Large intestine (tissue), 12 donors: ENCODE data around the gene SMC2. TPM values are rescaled to one million over a fixed set of nuclear protein-coding genes. Genes with fewer than 3 reads are reported as not detected.

ENCODE experiments used
- DNase-seq, 2 donors: peaks; one replicate each; pipeline versions ENCODE4 v3.0.0 to v3.0.0-alpha.2; 2013
- H3K27ac ChIP-seq: one replicate; pipeline ENCODE4 v1.5.1; 2013; ENCODE audit warnings: low read length
- H3K27me3 ChIP-seq: 2 replicates; pipeline ENCODE4 v1.6.1; 2013; ENCODE audit warnings: low read length; ENCODE audit not compliant: control insufficient read depth, insufficient read depth
- H3K36me3 ChIP-seq: 2 replicates; pipeline ENCODE4 v1.6.1; 2013; ENCODE audit warnings: low read length; ENCODE audit not compliant: control insufficient read depth, insufficient read depth
- H3K4me1 ChIP-seq: one replicate; pipeline ENCODE4 v1.6.1; 2013; ENCODE audit warnings: low read length; ENCODE audit not compliant: control insufficient read depth, insufficient read depth
- H3K4me3 ChIP-seq: one replicate; pipeline ENCODE4 v1.5.1; 2013; ENCODE audit warnings: low read length
- H3K9me3 ChIP-seq: one replicate; pipeline ENCODE4 v1.6.1; 2013; ENCODE audit warnings: mild to moderate bottlenecking, low read depth, low read length, moderate library complexity; ENCODE audit not compliant: control insufficient read depth
- WGBS: methylation state at CpG from one replicate; pipeline ENCODE4 v1.1.5; 2013; ENCODE audit warnings: low lambda C conversion rate; ENCODE audit not compliant: insufficient coverage; 5-methylcytosine and 5-hydroxymethylcytosine counted together
- long read RNA-seq, 11 donors: transcript quantifications; one replicate each; lab custom pipeline, GENCODE V29; 2026
- polyA plus RNA-seq: library from polyadenylated mRNA; unstranded; fragments of 120-200 nt; gene quantifications from one replicate; pipeline ENCODE4 v1.2.1, GENCODE V29; 2013

SMC2 gene
- polyA plus RNA-seq, result 17.4 TPM
- long read RNA-seq, donor 1, partial matches to known transcripts, result 6 of 6 reads
- long read RNA-seq, donor 1, other reads (novel, unspliced or antisense), result 0 of 6 reads
- long read RNA-seq, donor 2, partial matches to known transcripts, result 16 of 16 reads
- long read RNA-seq, donor 2, other reads (novel, unspliced or antisense), result 0 of 16 reads
- long read RNA-seq, donor 3, result 0 reads
- long read RNA-seq, donor 4, result 0 reads
- long read RNA-seq, donor 5, result 0 reads
- long read RNA-seq, donor 6, result 0 reads
- long read RNA-seq, donor 7, full-length matches to known transcripts, result 1 of 16 reads
- long read RNA-seq, donor 7, partial matches to known transcripts, result 15 of 16 reads
- long read RNA-seq, donor 7, other reads (novel, unspliced or antisense), result 0 of 16 reads
- long read RNA-seq, donor 8, partial matches to known transcripts, result 13 of 13 reads
- long read RNA-seq, donor 8, other reads (novel, unspliced or antisense), result 0 of 13 reads
- long read RNA-seq, donor 9, result 0 reads
- long read RNA-seq, donor 10, partial matches to known transcripts, result 14 of 14 reads
- long read RNA-seq, donor 10, other reads (novel, unspliced or antisense), result 0 of 14 reads
- long read RNA-seq, donor 11, result 0 reads

- Histone ChIP-seq H3K9me3 (no peaks in the 10 kb centered on the region), H3K27ac (peak within 1 kb of the TSS; percentile 91), H3K4me1 (peaks cover 17% of the 10 kb centered on the region), H3K36me3 (no peaks in the 10 kb centered on the region), H3K4me3 (peak within 1 kb of the TSS; percentile 55), H3K27me3 (no peaks in the 10 kb centered on the region)
- WGBS, result 7% methylated on average over 3 of the region's 58 CpGs
- DNase-seq, result peak; percentile 85 to 97
Measured at GRCh38 chr9:104093647-104094533, at the start of gene SMC2. Gene SMC2 (plus strand): TSS chr9:104094309. CDS start chr9:104095385, 1,076 bp downstream.

DNA sequence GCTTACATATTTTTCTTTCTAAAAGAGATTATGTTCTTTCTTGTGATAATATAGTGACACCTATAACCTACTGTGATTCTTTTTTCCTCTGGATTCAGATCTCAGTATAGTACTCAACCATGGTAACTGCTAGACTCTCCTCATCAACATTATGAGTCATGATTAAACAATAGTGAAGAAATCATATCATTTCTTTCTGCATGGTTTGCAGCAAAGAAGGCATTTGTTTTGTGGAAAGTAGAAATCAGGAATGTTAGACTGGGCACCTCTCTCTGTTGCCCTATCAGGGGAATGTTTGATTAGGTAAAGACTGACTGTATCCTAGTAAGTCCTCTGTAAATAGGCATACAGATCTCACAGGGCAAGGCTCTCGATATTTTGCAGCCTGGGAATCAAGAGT is 25.6 kb upstream of the SMC2 start:
- no peaks in the 10 kb centered on the region for H3K27me3 ChIP-seq
- no peak for DNase-seq
- no CpG with 5 or more reads among the region's 1 CpG for WGBS
- H3K27ac ChIP-seq, result no peak overlapping the region
- H3K4me3 ChIP-seq, result no peak overlapping the region
- no peaks in the 10 kb centered on the region for H3K4me1 ChIP-seq
- H3K36me3 ChIP-seq, result no peaks in the 10 kb centered on the region
- H3K9me3 ChIP-seq, result no peaks in the 10 kb centered on the region

GRCh38 chr9:104069288-104069687 is 24.8 kb upstream of the SMC2 start:
- DNase-seq, result no peak
- no CpG with 5 or more reads among the region's 1 CpG for WGBS
- Histone ChIP-seq H3K4me1 (no peaks in the 10 kb centered on the region), H3K9me3 (no peaks in the 10 kb centered on the region), H3K4me3 (no peak overlapping the region), H3K36me3 (no peaks in the 10 kb centered on the region), H3K27ac (no peak overlapping the region), H3K27me3 (no peaks in the 10 kb centered on the region)

GRCh38 chr9:104071589-104071988 is 22.5 kb upstream of the SMC2 start:
- no CpG with 5 or more reads among the region's 1 CpG for WGBS
- no peaks in the 10 kb centered on the region for H3K4me1 ChIP-seq
- H3K36me3 ChIP-seq, result no peaks in the 10 kb centered on the region
- H3K27me3 ChIP-seq, result no peaks in the 10 kb centered on the region
- H3K4me3 ChIP-seq, result no peak overlapping the region
- no peak overlapping the region for H3K27ac ChIP-seq
- H3K9me3 ChIP-seq, result no peaks in the 10 kb centered on the region
- no peak for DNase-seq

DNA sequence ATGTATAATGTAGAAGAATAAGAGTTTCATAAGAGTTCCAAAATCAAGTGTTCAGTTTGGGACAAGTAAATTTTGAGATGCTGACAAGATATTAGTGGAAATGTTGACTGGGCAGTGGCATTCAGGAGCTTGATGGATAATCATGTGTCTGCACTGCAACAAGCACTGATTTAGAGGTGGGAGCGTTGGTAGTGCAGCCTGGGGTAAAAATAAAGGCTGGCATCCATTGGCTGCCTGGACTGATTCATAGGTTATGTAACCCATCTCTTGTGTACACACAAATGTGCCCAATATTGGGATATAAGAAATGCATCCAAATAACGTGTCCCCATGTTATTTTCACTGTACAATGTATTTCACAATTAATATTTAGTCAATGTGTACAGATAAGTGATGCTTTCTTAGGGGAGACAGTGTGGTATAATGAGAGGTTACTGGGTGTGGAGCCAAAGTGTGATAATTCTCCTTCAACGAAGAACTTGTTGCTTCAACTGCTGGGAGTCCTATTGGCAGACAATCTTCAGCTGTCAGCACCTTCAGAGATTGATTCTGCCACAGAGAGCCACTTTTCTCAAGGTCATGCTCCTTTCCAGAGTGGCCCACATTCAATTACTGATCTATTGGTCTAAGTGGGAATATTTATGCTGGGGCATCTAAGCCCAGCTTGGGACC is 20.9 kb upstream of the SMC2 start:
- no CpG with 5 or more reads among the region's 3 CpGs for WGBS
- Histone ChIP-seq H3K36me3 (no peaks in the 10 kb centered on the region), H3K9me3 (no peaks in the 10 kb centered on the region), H3K27ac (no peak overlapping the region), H3K27me3 (no peaks in the 10 kb centered on the region), H3K4me3 (no peak overlapping the region), H3K4me1 (no peaks in the 10 kb centered on the region)
- no peak for DNase-seq

- no peaks in the 10 kb centered on the region for H3K36me3 ChIP-seq
- no peaks in the 10 kb centered on the region for H3K27me3 ChIP-seq
- H3K4me1 ChIP-seq, result no peaks in the 10 kb centered on the region
- no peak overlapping the region for H3K4me3 ChIP-seq
- DNase-seq, result no peak
- WGBS, result 100% methylated on average over 1 of the region's 3 CpGs
- H3K27ac ChIP-seq, result no peak overlapping the region
- no peaks in the 10 kb centered on the region for H3K9me3 ChIP-seq
Measured at GRCh38 chr9:104073770-104074133, 20.4 kb upstream of the SMC2 start.

GRCh38 chr9:104074876-104075275 is 19.2 kb upstream of the SMC2 start:
- DNase-seq, result peak in 1 of 2 donors; percentile 3
- no peak overlapping the region for H3K4me3 ChIP-seq
- no peaks in the 10 kb centered on the region for H3K36me3 ChIP-seq
- H3K27ac ChIP-seq, result no peak overlapping the region
- 10% methylated on average over 2 of the region's 2 CpGs for WGBS
- no peaks in the 10 kb centered on the region for H3K4me1 ChIP-seq
- no peaks in the 10 kb centered on the region for H3K27me3 ChIP-seq
- no peaks in the 10 kb centered on the region for H3K9me3 ChIP-seq

DNA sequence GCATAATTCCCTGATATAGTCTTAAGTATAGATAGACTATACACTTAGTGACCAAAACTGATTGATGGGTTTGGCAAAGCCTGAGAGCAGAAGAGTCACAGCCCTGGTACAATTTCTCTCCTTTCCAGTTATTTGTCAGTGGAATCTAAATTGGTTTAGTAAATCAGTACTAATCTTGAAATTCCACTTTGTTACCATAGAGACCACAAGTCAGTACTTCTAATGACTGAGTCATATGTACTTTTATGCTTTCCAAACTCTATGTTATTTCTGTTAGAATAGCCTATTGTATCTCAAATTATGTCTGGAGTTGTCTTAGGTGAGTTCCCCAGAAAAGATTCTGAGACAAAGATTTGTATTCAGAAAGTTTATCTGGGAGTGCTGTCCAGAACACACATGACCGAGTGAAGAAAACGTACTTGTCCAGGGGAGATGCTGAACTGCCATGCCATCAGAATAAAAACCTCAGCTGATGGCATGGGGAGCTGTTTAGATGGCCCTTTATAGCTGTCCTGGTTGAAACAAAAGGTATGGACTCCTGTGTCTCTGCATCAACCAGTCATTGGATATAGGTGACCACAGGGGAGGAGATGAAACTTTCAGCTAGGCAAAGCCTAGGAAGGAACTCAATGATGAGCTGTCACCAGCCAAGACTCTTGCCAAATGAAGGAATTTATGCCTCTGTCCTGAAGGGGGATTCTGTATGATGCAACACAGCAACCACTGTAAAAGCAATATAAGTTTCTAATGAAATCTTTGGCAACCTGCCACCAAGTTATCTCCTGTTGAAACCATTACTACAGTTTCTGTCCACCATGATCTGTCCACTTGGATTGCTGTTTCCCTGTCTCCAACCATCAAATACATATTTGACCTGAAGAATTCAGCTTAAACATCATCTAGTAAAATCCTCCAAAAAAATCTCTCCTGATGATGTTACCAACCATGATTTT is 18.0 kb upstream of the SMC2 start:
- Histone ChIP-seq H3K9me3 (no peaks in the 10 kb centered on the region), H3K36me3 (no peaks in the 10 kb centered on the region), H3K27me3 (no peaks in the 10 kb centered on the region), H3K4me1 (no peaks in the 10 kb centered on the region), H3K4me3 (no peak overlapping the region), H3K27ac (no peak overlapping the region)
- no peak for DNase-seq
- WGBS, result no CpG with 5 or more reads among the region's 2 CpGs

DNA sequence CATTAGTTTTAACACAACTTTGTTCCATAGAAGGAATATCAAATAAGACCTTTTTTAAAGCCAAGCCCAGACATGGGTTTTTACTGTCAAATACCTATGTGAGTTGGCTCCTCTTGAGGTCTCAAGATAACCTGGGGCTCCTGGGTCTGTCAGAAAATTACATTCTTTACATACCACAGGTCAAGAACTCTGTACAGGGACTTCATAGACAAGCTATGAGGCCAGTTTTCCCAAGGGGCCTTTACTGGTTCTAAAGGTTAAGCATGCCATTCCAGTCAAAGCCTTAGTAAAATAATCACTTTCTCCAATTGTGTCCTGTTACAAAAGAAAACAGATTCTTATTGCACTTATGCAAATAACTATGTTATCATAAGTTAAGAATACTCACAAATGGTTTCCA is 15.5 kb upstream of the SMC2 start:
- no peaks in the 10 kb centered on the region for H3K27me3 ChIP-seq
- no peaks in the 10 kb centered on the region for H3K9me3 ChIP-seq
- no peak overlapping the region for H3K4me3 ChIP-seq
- no peaks in the 10 kb centered on the region for H3K4me1 ChIP-seq
- no peak for DNase-seq
- no peaks in the 10 kb centered on the region for H3K36me3 ChIP-seq
- no peak overlapping the region for H3K27ac ChIP-seq
